Measurements from ENCODE around the gene SELENOO. TPM values are rescaled to one million over a fixed set of nuclear protein-coding genes. Genes with fewer than 3 reads are reported as not detected.

The SELENOO gene
- total and polyA plus RNA-seq, 2 of the 13 experiments (the other 11 are each of a cell fraction or from before 2014, with no cell fraction given) = 14.4 to 19.0 TPM

DNA sequence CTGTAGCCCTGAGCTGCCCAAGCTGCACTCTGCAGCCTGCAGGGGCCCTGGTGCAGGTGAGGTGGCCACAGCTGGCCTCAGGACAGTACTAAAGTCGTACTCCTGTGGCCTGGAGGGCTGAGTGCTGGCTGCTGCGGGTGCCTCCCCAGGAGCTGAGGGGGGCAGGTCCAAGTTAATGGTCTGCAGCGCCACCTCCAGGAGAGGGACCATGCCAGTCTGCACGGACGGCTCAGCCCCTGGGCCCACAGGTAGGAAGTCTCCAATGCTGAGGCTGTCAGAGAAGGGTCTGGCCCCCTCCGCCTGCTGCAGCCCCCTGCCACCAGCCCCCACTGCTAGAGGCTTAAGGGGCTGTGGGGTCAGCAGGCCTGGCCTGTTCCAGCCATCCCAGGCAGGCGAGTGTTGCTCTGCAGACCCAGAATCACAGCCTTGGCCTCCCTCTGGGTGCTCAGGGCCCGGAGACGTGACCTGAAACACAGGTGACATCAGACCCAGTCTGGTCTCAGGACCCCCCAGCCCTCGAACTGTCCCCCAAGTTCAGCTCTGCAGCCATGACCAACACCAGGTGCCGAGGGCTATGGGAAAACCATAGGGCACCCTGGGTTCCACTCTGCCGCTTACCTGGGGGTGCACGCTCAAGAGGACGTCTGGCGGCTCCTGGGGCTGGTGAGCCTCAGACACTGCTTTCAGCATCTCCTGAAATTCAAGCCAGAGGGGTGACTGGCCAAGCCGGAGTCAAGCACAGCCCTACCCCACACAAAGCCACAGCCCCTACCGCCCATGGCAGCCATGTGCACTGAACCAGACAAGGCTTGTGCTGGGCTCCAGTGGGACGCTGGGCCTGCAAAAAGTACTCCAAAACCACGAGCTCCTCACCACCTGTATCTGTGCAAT, 20.8 kb downstream of the SELENOO start:
- TF ChIP-seq, protein P1, sequence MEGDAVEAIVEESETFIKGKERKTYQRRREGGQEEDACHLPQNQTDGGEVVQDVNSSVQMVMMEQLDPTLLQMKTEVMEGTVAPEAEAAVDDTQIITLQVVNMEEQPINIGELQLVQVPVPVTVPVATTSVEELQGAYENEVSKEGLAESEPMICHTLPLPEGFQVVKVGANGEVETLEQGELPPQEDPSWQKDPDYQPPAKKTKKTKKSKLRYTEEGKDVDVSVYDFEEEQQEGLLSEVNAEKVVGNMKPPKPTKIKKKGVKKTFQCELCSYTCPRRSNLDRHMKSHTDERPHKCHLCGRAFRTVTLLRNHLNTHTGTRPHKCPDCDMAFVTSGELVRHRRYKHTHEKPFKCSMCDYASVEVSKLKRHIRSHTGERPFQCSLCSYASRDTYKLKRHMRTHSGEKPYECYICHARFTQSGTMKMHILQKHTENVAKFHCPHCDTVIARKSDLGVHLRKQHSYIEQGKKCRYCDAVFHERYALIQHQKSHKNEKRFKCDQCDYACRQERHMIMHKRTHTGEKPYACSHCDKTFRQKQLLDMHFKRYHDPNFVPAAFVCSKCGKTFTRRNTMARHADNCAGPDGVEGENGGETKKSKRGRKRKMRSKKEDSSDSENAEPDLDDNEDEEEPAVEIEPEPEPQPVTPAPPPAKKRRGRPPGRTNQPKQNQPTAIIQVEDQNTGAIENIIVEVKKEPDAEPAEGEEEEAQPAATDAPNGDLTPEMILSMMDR (CRISPR knock-in tag; IDR thresholded peaks at IDR 0.05) = peak; percentile 47
- no peak for TF ChIP-seq ARNT (IDR thresholded peaks at IDR 0.05)
- POLR2A ChIA-PET = no interaction called here
- H3K27me3 ChIP-seq (ENCODE audit: control insufficient read depth in 1 of 2, insufficient read depth in 2 of 2, low read length in 2 of 2) = no peaks in the 10 kb centered on the region
- H2AFZ ChIP-seq (ENCODE audit: low read length) = no peak overlapping the region
- H3K4me1 ChIP-seq (ENCODE audit: insufficient read depth, low read length) = peaks cover 11% of the 10 kb centered on the region
- peaks cover 22 to 56% of the 10 kb centered on the region in 2 experiments; a peak in 4 of 5 replicates for H3K36me3 ChIP-seq (replicated peaks in 1 of 2; ENCODE audit: control insufficient read depth in 1 of 2, insufficient read depth in 2 of 2, low read length in 2 of 2)
- no peaks in the 10 kb centered on the region for H4K20me1 ChIP-seq (ENCODE audit: insufficient read depth, low read length)
- no peaks in the 10 kb centered on the region for H3K79me2 ChIP-seq (ENCODE audit: insufficient read depth, low read length)
- intact Hi-C loops (cut with micrococcal nuclease; ENCODE audit: unreplicated experiment) = no loop called here
- no TSS peak for BruUV-seq (replicated peaks)
- DNase-seq (ENCODE audit: low spot score) (no peak), ATAC-seq (no peak), FAIRE-seq (no peak)
- in situ Hi-C loops (cut with HindIII; ENCODE audit: extremely low pct_ligation_motif_present, low pct_unique_long_range_greater_than_20kb) = no loop called here
- WGBS (ENCODE audit: low lambda C conversion rate) = 95% methylated on average over 10 of the region's 19 CpGs
- H3K4me3 ChIP-seq (replicated peaks in 1 of 3; ENCODE audit: insufficient read depth in 1 of 3, low read depth in 2 of 3, low read length in 3 of 3) = no peak overlapping the region
- no peak overlapping the region for H3K27ac ChIP-seq (ENCODE audit: extremely low read length, insufficient read depth, low read length)
- no peak overlapping the region for H3K9ac ChIP-seq (ENCODE audit: insufficient read depth, low read depth, low read length)
- no peak overlapping the region for H3K4me2 ChIP-seq (ENCODE audit: low read depth, low read length)
- CTCF ChIA-PET (ENCODE audit: low intra/inter-chr PET ratio, low total read pairs) = no interaction called here
- H3K9me3 ChIP-seq (ENCODE audit: low read length) = no peaks in the 10 kb centered on the region

GRCh38 chr22:50222508-50222907, 21.7 kb downstream of the SELENOO start:
- Histone ChIP-seq H4K20me1 (ENCODE audit: insufficient read depth, low read length) (no peaks in the 10 kb centered on the region), H3K27me3 (ENCODE audit: control insufficient read depth in 1 of 2, insufficient read depth in 2 of 2, low read length in 2 of 2) (no peaks in the 10 kb centered on the region), H3K79me2 (ENCODE audit: insufficient read depth, low read length) (no peaks in the 10 kb centered on the region), H3K4me3 (replicated peaks in 1 of 3; ENCODE audit: insufficient read depth in 1 of 3, low read depth in 2 of 3, low read length in 3 of 3) (no peak overlapping the region), H3K9ac (ENCODE audit: insufficient read depth, low read depth, low read length) (no peak overlapping the region), H3K9me3 (ENCODE audit: low read length) (no peaks in the 10 kb centered on the region), H3K4me2 (ENCODE audit: low read depth, low read length) (no peak overlapping the region), H3K27ac (ENCODE audit: extremely low read length, insufficient read depth, low read length) (no peak overlapping the region), H3K36me3 (replicated peaks in 1 of 2; ENCODE audit: control insufficient read depth in 1 of 2, insufficient read depth in 2 of 2, low read length in 2 of 2) (peaks cover 20 to 47% of the 10 kb centered on the region in 2 experiments; a peak in 4 of 5 replicates), H3K4me1 (ENCODE audit: insufficient read depth, low read length) (peaks cover 11% of the 10 kb centered on the region), H2AFZ (ENCODE audit: low read length) (no peak overlapping the region)
- FAIRE-seq = no peak
- intact Hi-C loops (cut with micrococcal nuclease; ENCODE audit: unreplicated experiment) = no loop called here
- no TSS peak for BruUV-seq (replicated peaks)
- in situ Hi-C loops (cut with HindIII; ENCODE audit: extremely low pct_ligation_motif_present, low pct_unique_long_range_greater_than_20kb) = no loop called here
- no peak for ATAC-seq
- CTCF ChIA-PET (ENCODE audit: low intra/inter-chr PET ratio, low total read pairs) = no interaction called here
- POLR2A ChIA-PET = no interaction called here
- 84% methylated on average over 5 of the region's 8 CpGs for WGBS (ENCODE audit: low lambda C conversion rate)
- DNase-seq (ENCODE audit: low spot score) = no peak
- TF ChIP-seq REL (CRISPR knock-in tag; conservative IDR thresholded peaks at IDR 0.05) (no peak), ZFP1 (CRISPR knock-in tag; IDR thresholded peaks at IDR 0.05) (no peak), ZBTB20 (CRISPR knock-in tag; IDR thresholded peaks at IDR 0.05; ENCODE audit: borderline replicate concordance, low read depth) (no peak), FOXA1 (IDR thresholded peaks at IDR 0.05) (no peak), FOXA1 (CRISPR knock-in tag; IDR thresholded peaks at IDR 0.05) (no peak), MXI1 (IDR thresholded peaks at IDR 0.05; ENCODE audit: borderline replicate concordance, low read depth, low read length) (no peak), ZKSCAN8 (CRISPR knock-in tag; IDR thresholded peaks at IDR 0.05; ENCODE audit: borderline replicate concordance) (no peak), SP2 (CRISPR knock-in tag; IDR thresholded peaks at IDR 0.05) (no peak), ZSCAN31 (CRISPR knock-in tag; IDR thresholded peaks at IDR 0.05; ENCODE audit: low read depth) (no peak), ZNF567 (CRISPR knock-in tag; IDR thresholded peaks at IDR 0.05; ENCODE audit: borderline replicate concordance) (no peak), CHD4 (IDR thresholded peaks at IDR 0.05; ENCODE audit: borderline replicate concordance, low read length) (no peak), ETS1 (CRISPR knock-in tag; IDR thresholded peaks at IDR 0.05) (no peak)
- TF ChIP-seq, protein P2, sequence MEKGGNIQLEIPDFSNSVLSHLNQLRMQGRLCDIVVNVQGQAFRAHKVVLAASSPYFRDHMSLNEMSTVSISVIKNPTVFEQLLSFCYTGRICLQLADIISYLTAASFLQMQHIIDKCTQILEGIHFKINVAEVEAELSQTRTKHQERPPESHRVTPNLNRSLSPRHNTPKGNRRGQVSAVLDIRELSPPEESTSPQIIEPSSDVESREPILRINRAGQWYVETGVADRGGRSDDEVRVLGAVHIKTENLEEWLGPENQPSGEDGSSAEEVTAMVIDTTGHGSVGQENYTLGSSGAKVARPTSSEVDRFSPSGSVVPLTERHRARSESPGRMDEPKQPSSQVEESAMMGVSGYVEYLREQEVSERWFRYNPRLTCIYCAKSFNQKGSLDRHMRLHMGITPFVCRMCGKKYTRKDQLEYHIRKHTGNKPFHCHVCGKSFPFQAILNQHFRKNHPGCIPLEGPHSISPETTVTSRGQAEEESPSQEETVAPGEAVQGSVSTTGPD (CRISPR knock-in tag; IDR thresholded peaks at IDR 0.05) = no peak

All from HepG2 (cell line).